HepG2 (cell line): ENCODE data around the gene ARL6IP4. TPM values are rescaled to one million over a fixed set of nuclear protein-coding genes. Genes with fewer than 3 reads are reported as not detected.
A peak's percentile ranks its signal among the peaks of the same experiment; 100 is the strongest.

Source experiments
- ATAC-seq: fragments of 200-7000 bp; cut with Tn5 transposase; 3 replicates; pipeline ENCODE4 v1.9.1; 2020; ENCODE audit warnings: mild to moderate bottlenecking, moderate library complexity
- BruUV-seq: library from RNA; stranded (reverse); fragments of 400-500 nt; replicated peaks from 2 replicates; lab custom pipeline; 2021; lab: Mats Ljungman, UMichigan
- CTCF ChIA-PET: fragments of 300-600 bp; formaldehyde crosslinking; extraction: SDS; loops from one replicate; lab custom pipeline; 2021; ENCODE audit warnings: low total read pairs, inconsistent platforms, low intra/inter-chr PET ratio; lab: Yijun Ruan, JAX
- POLR2A ChIA-PET: fragments of 350-600 bp; sonication (Branson Sonifier 250); formaldehyde crosslinking; loops from one replicate; lab custom pipeline; 2020; ENCODE audit warnings: antibody characterized with exemption, inconsistent platforms; lab: Yijun Ruan, JAX
- DNase-seq: peaks from one replicate; pipeline ENCODE4 v3.0.0-alpha.2; 2015; ENCODE audit warnings: low spot score
- FAIRE-seq: peaks from 3 replicates; lab custom pipeline; 2011; peaks lifted over from hg19 to GRCh38; lab: Jason Lieb, UNC
- H2AFZ ChIP-seq: one replicate; pipeline ENCODE4 v1.6.1; 2011; ENCODE audit warnings: low read length, inconsistent platforms
- H3K27ac ChIP-seq: fragments of 300-600 bp; 3 replicates; pipeline ENCODE4 v1.8.0; 2011; ENCODE audit warnings: mixed run types, mild to moderate bottlenecking, mixed read lengths, low read length, inconsistent platforms; ENCODE audit not compliant: insufficient read depth; ENCODE audit errors: extremely low read length
- H3K27me3 ChIP-seq, 2 experiments: fragments of 200-600 bp in 1 of 2; 2 replicates in 1 of 2; 3 replicates in 1 of 2; pipeline versions ENCODE4 v1.6.0 to v1.8.0; 2011; ENCODE audit warnings: low read length in 2 of 2, mild to moderate bottlenecking in 2 of 2, moderate library complexity in 2 of 2, inconsistent platforms in 1 of 2; ENCODE audit not compliant: insufficient read depth in 2 of 2, control insufficient read depth in 1 of 2
- H3K36me3 ChIP-seq, 2 experiments: fragments of 200-600 bp in 1 of 2; replicated peaks in 1 of 2; 2 replicates in 1 of 2; 3 replicates in 1 of 2; pipeline versions ENCODE4 v1.5.1 to v1.8.0; 2011; ENCODE audit warnings: low read length in 2 of 2, inconsistent platforms in 1 of 2; ENCODE audit not compliant: insufficient read depth in 2 of 2, control insufficient read depth in 1 of 2
- H3K4me1 ChIP-seq: 2 replicates; pipeline ENCODE4 v1.5.1; 2012; ENCODE audit warnings: low read length, inconsistent platforms; ENCODE audit not compliant: insufficient read depth
- H3K4me2 ChIP-seq: 2 replicates; pipeline ENCODE4 v1.6.0; 2011; ENCODE audit warnings: low read depth, low read length, inconsistent platforms
- H3K4me3 ChIP-seq, 3 experiments: fragments of 200-600 bp in 1 of 3; sonication (generic), shearing (Covaris generic) in 1 of 3; replicated peaks in 1 of 3; 2 replicates each; pipeline ENCODE4 v1.5.1; 2011 to 2016; ENCODE audit warnings: low read length in 3 of 3, inconsistent platforms in 2 of 3, low read depth in 2 of 3, mild to moderate bottlenecking in 2 of 3, control low read depth in 1 of 3, mixed read lengths in 1 of 3; ENCODE audit not compliant: insufficient read depth in 1 of 3
- H3K79me2 ChIP-seq: one replicate; pipeline ENCODE4 v1.6.1; 2011; ENCODE audit warnings: low read length, inconsistent platforms; ENCODE audit not compliant: insufficient read depth
- H3K9ac ChIP-seq: 2 replicates; pipeline ENCODE4 v1.6.0; 2011; ENCODE audit warnings: mild to moderate bottlenecking, low read depth, low read length, inconsistent platforms; ENCODE audit not compliant: insufficient read depth
- H3K9me3 ChIP-seq: 2 replicates; pipeline ENCODE4 v1.5.1; 2012; ENCODE audit warnings: mild to moderate bottlenecking, low read length
- H4K20me1 ChIP-seq: 2 replicates; pipeline ENCODE4 v1.6.0; 2011; ENCODE audit warnings: inconsistent platforms, mild to moderate bottlenecking, low read length, moderate library complexity; ENCODE audit not compliant: insufficient read depth
- KDM3A ChIP-seq: IDR thresholded peaks from 2 replicates; pipeline ENCODE4 v1.6.1; 2018; ENCODE audit warnings: low read depth, missing compliant biosample characterization
- PAX8 ChIP-seq: sonication (generic); formaldehyde crosslinking; IDR thresholded peaks from 2 replicates; pipeline ENCODE4 v1.8.0; 2022; ENCODE audit warnings: mild to moderate bottlenecking, missing genetic modification reagents, borderline replicate concordance
- PLRG1 ChIP-seq: fragments of 450-650 bp; conservative IDR thresholded peaks from 2 replicates; pipeline ENCODE4 v1.6.1; 2016
- RNF2 ChIP-seq: fragments of 450-650 bp; conservative IDR thresholded peaks from 2 replicates; pipeline ENCODE4 v1.6.1; 2016; ENCODE audit warnings: low read depth
- SIN3A ChIP-seq: IDR thresholded peaks from 2 replicates; pipeline ENCODE4 v1.6.1; 2011; ENCODE audit warnings: low read depth, mild to moderate bottlenecking, control low read depth, low read length, borderline replicate concordance
- ZNF121 ChIP-seq: sonication (generic); formaldehyde crosslinking; IDR thresholded peaks from 2 replicates; pipeline ENCODE4 v1.5.0; 2020; ENCODE audit warnings: mild to moderate bottlenecking, missing genetic modification reagents
- ZNF629 ChIP-seq: sonication (generic); formaldehyde crosslinking; conservative IDR thresholded peaks from 2 replicates; pipeline ENCODE4 v1.5.0; 2020; ENCODE audit warnings: missing genetic modification reagents
- ZNF891 ChIP-seq: sonication (generic); formaldehyde crosslinking; IDR thresholded peaks from 2 replicates; pipeline ENCODE4 v1.5.0; 2020; ENCODE audit warnings: mild to moderate bottlenecking, missing genetic modification reagents
- WGBS: methylation state at CpG from one replicate; pipeline ENCODE4 v1.1.6; 2017; ENCODE audit warnings: low lambda C conversion rate; 5-methylcytosine and 5-hydroxymethylcytosine counted together
- in situ Hi-C: cut with HindIII; loops from 2 replicates; pipeline ENCODE4 v1.10.0; 2017; ENCODE audit warnings: low pct_unique_long_range_greater_than_20kb; ENCODE audit not compliant: extremely low pct_ligation_motif_present
- intact Hi-C: fragments of 100-400 bp; cut with micrococcal nuclease; formaldehyde crosslinking; loops from one replicate; pipeline ENCODE4 v1.10.0; 2022; ENCODE audit not compliant: unreplicated experiment
- polyA plus RNA-seq, 8 experiments: library from polyadenylated mRNA; depleted of rRNA in 3 of 8; stranded (reverse) in 7 of 8; unstranded in 1 of 8; fragments of >200 nt; fragmentation: Illumina TruSeq in 4 of 8; extraction: Trizol in 4 of 8; gene quantifications; 2 replicates each; pipeline versions ENCODE4 v1.2.1 to v1.2.3, GENCODE V29; 2011 to 2016; ENCODE audit warnings: low read depth in 4 of 8, missing spikeins in 1 of 8, mixed read lengths in 1 of 8; ENCODE audit not compliant: insufficient read depth in 1 of 8
- total RNA-seq, 5 experiments: library from RNA; depleted of rRNA; stranded (reverse); fragments of >200 nt; fragmentation: Illumina TruSeq; extraction: Trizol; gene quantifications; 2 replicates each; pipeline ENCODE4 v1.2.3, GENCODE V29; 2016; ENCODE audit warnings: low read depth in 1 of 5

The ARL6IP4 gene
- total and polyA plus RNA-seq, 2 of the 13 experiments (the other 11 are each of a cell fraction or from before 2014, with no cell fraction given): 155 to 220 TPM

DNA sequence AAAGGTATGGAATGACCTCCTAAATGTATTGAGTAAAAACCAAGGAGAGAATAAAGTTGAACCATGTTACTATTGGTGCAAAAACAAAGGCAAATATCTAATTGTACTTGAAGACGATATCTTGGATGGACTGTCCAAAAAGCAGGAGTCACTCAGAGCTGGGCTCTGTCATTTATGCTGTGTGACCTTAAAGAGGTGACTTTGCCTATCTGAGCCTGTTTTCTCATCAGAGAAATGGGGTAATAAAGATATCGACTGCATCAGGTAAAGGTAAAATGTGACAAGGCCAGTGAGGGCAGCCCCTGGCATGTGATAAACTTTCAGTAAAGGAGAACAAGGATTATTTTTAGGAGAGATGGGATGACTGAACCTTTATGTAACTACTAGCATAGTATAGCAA lies 12.4 kb upstream of the ARL6IP4 start:
- Histone ChIP-seq H3K4me1 (peaks cover 48% of the 10 kb centered on the region), H3K27ac (no peak overlapping the region), H4K20me1 (no peaks in the 10 kb centered on the region), H3K9me3 (no peaks in the 10 kb centered on the region), H2AFZ (no peak overlapping the region), H3K4me3 (no peak overlapping the region), H3K9ac (no peak overlapping the region), H3K36me3 (no peaks in the 10 kb centered on the region), H3K4me2 (no peak overlapping the region), H3K27me3 (no peaks in the 10 kb centered on the region), H3K79me2 (no peaks in the 10 kb centered on the region)
- CTCF ChIA-PET: no interaction called here
- 83% methylated on average over 2 of the region's 2 CpGs for WGBS
- no TSS peak for BruUV-seq
- in situ Hi-C loops (no loop called here), intact Hi-C loops (loop anchor here (5.0 kb wide), 1 partner anchor 264 kb away; the partner anchor contains the start of genes MPHOSPH9 and MTRFR)
- DNase-seq (no peak), FAIRE-seq (no peak), ATAC-seq (no peak)
- POLR2A ChIA-PET: interaction anchor here (1.4 kb wide), 1 partner anchor 265 kb away, joined by 3 read pairs; the partner anchor contains the start of genes MPHOSPH9 and MTRFR
- TF ChIP-seq ZNF629 (CRISPR knock-in tag): 0 out of 2 replicates have a peak, but pooled peaks have one; percentile 19
- TF ChIP-seq PLRG1: no peak
- TF ChIP-seq ZNF121: no peak

DNA sequence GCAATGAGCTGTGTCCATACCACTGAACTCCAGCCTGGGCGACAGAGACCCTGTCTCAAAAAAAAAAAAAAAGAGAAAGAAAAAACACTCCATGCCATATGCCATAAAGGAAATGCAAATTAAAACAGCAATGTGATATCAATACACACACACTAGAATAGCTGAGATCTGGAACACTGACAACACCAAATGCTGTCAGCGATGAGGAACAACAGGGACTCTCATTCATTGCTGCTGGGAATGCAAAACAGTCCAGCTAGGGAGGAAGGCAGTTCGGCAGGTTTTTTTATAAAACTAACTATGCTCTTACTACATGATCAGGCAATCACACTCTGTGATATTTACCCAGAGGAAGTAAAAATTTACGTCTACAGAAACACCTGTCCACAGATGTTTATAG lies 10.8 kb upstream of the ARL6IP4 start:
- no peak for DNase-seq
- WGBS: 59% methylated on average over 4 of the region's 4 CpGs
- Histone ChIP-seq H3K9me3 (no peaks in the 10 kb centered on the region), H3K27ac (no peak overlapping the region), H2AFZ (no peak overlapping the region), H3K36me3 (no peaks in the 10 kb centered on the region), H4K20me1 (no peaks in the 10 kb centered on the region), H3K27me3 (no peaks in the 10 kb centered on the region; a peak in 1 of 5 replicates), H3K4me2 (no peak overlapping the region), H3K4me1 (peaks cover 32% of the 10 kb centered on the region), H3K79me2 (peaks cover 3% of the 10 kb centered on the region), H3K4me3 (no peak overlapping the region), H3K9ac (no peak overlapping the region)
- in situ Hi-C loops (no loop called here), intact Hi-C loops (loop anchor here (5.0 kb wide), 2 partner anchors 108 to 263 kb away; partner anchors contain the start of genes MPHOSPH9 and MTRFR)
- ChIA-PET CTCF (no interaction called here), POLR2A (interaction anchor here (0.7 to 1.4 kb wide), 2 partner anchors 12 to 263 kb away, joined by 3 to 4 read pairs; partner anchors contain the start of genes MPHOSPH9 and MTRFR)
- no peak for FAIRE-seq
- TF ChIP-seq RNF2 (no peak), KDM3A (CRISPR knock-in tag) (no peak), PAX8 (CRISPR knock-in tag) (no peak), ZNF891 (CRISPR knock-in tag) (no peak), SIN3A (no peak)
- BruUV-seq: no TSS peak
- ATAC-seq: no peak
